NT2/D1 (cell line): ENCODE data around the gene CLCN4.

Source experiments
- DNase-seq: peaks from one replicate; pipeline ENCODE4 v3.0.0-alpha.2; 2011; ENCODE audit warnings: low read depth, low spot score
- H3K27me3 ChIP-seq: 2 replicates; pipeline ENCODE4 v1.6.0; 2011; ENCODE audit warnings: mild to moderate bottlenecking; ENCODE audit not compliant: insufficient read length, insufficient read depth
- H3K36me3 ChIP-seq: 2 replicates; pipeline ENCODE4 v1.6.1; 2011; ENCODE audit warnings: mild to moderate bottlenecking, low read length, mixed read lengths; ENCODE audit not compliant: insufficient read depth, insufficient read length
- H3K4me1 ChIP-seq: 2 replicates; pipeline ENCODE4 v1.5.1; 2011; ENCODE audit not compliant: insufficient read depth, insufficient read length
- H3K4me3 ChIP-seq: 2 replicates; pipeline ENCODE4 v1.5.1; 2011; ENCODE audit warnings: low read depth; ENCODE audit not compliant: insufficient read length
- H3K9ac ChIP-seq: 2 replicates; pipeline ENCODE4 v1.6.0; 2011; ENCODE audit warnings: low read depth; ENCODE audit not compliant: insufficient read length
- H3K9me3 ChIP-seq: 2 replicates; pipeline ENCODE4 v1.5.1; 2011; ENCODE audit warnings: mild to moderate bottlenecking, low read length; ENCODE audit not compliant: insufficient read depth
- SUZ12 ChIP-seq: IDR thresholded peaks from 2 replicates; pipeline ENCODE4 v1.6.1; 2011; ENCODE audit not compliant: insufficient read length, insufficient read depth; ENCODE audit errors: extremely low read depth
- YY1 ChIP-seq: IDR thresholded peaks from 2 replicates; pipeline ENCODE4 v1.6.1; 2011; ENCODE audit not compliant: insufficient read length, insufficient read depth
- ZNF274 ChIP-seq: IDR thresholded peaks from 2 replicates; pipeline ENCODE4 v1.6.1; 2011; ENCODE audit warnings: mild to moderate bottlenecking, low read depth, low read length

CLCN4 gene

DNA sequence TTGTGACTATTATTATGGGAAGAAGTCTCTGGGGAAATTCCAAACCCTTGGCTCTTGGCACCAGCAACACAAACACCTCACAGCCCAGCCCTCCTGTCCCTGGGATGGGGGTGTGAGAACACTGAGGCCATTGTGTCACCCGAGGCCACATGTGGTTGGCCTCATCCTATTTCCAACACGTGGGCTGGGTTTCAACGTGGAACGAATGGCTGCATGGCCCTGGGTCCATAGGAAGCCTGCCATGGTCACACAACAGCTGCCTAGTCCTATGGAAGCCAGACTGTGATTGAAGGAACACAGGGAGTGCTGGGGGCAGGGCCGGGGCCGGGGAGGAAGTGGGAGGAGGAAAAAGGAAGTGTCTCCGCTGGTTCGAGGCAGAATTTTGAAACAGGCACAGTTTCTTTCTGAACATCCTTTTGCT is 10.0 kb downstream of the CLCN4 start:
- Histone ChIP-seq H3K36me3 (no peaks in the 10 kb centered on the region), H3K27me3 (no peaks in the 10 kb centered on the region), H3K9me3 (no peaks in the 10 kb centered on the region), H3K4me3 (no peak overlapping the region), H3K9ac (no peak overlapping the region), H3K4me1 (peaks cover 4% of the 10 kb centered on the region)
- TF ChIP-seq ZNF274 (no peak), YY1 (no peak), SUZ12 (no peak)
- DNase-seq, result no peak

DNA sequence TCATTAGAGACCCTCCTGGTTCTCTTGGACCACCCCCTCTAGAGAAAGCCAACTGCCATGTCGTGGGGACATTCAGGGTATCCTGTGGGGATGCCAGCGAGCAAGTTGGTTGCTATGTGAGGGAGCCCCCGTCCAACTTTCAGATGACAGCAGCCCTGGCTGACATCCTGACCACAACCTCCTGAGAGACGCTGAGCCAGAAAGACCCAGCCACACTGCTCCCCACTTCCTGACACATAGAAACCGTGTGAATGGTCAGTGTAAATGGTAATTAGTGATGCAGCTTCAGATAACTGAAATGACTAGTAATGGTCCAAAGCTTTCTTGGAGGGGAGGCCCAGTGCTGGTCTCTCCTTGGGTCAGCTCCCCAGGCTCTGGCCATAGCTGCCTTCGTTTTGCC is 10.8 kb downstream of the CLCN4 start:
- Histone ChIP-seq H3K4me1 (peaks cover 4% of the 10 kb centered on the region), H3K4me3 (no peak overlapping the region), H3K9ac (no peak overlapping the region), H3K27me3 (no peaks in the 10 kb centered on the region), H3K9me3 (no peaks in the 10 kb centered on the region), H3K36me3 (no peaks in the 10 kb centered on the region)
- TF ChIP-seq ZNF274, result no peak
- no peak for TF ChIP-seq YY1
- no peak for TF ChIP-seq SUZ12
- no peak for DNase-seq

DNA sequence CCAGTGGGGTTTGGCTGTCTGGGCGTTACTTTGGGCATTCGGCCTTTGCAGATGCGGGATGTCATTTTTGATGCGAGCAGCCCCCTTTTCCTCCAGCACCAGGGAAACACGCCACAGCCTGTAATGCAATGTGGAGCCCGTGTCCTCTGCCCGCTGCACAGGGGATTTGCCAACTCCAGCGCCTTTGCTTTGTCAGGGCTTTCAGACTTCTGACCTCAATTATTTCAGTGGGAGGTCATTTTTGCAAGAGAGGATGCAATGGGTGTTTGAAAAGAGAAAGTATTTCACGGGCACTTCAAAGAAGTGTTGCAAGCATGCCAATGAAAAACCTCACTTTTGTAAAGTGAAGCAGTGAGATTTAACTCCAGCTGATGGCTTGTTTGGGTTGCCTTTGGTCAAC is 11.5 kb downstream of the CLCN4 start:
- no peak for TF ChIP-seq ZNF274
- TF ChIP-seq SUZ12, result no peak
- Histone ChIP-seq H3K4me1 (peaks cover 4% of the 10 kb centered on the region), H3K27me3 (no peaks in the 10 kb centered on the region), H3K9ac (no peak overlapping the region), H3K4me3 (no peak overlapping the region), H3K9me3 (no peaks in the 10 kb centered on the region), H3K36me3 (no peaks in the 10 kb centered on the region)
- DNase-seq, result no peak

DNA sequence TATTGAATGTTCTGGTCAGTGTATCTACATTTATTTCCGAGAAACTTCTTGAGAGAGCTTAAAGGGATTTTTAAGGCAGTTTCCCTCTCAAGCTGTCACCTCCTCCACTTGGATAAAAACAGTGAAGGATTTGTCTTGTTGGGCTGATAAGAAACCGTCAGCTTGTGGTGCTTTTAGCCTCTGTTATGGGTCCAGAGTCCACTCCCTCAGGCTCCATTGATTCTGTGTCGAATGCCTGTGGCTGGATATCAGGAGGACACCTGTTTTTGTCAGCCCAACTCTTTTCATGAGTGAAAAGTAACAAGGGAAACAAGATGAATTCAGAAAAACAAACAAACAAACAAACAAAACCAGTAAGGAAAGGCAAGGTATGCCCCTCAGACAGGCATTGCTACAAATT is 12.4 kb downstream of the CLCN4 start:
- Histone ChIP-seq H3K27me3 (no peaks in the 10 kb centered on the region), H3K4me1 (peaks cover 4% of the 10 kb centered on the region), H3K4me3 (no peak overlapping the region), H3K9ac (no peak overlapping the region), H3K36me3 (no peaks in the 10 kb centered on the region), H3K9me3 (no peaks in the 10 kb centered on the region)
- no peak for DNase-seq
- TF ChIP-seq SUZ12, result no peak
- TF ChIP-seq YY1, result no peak
- TF ChIP-seq ZNF274, result no peak

DNA sequence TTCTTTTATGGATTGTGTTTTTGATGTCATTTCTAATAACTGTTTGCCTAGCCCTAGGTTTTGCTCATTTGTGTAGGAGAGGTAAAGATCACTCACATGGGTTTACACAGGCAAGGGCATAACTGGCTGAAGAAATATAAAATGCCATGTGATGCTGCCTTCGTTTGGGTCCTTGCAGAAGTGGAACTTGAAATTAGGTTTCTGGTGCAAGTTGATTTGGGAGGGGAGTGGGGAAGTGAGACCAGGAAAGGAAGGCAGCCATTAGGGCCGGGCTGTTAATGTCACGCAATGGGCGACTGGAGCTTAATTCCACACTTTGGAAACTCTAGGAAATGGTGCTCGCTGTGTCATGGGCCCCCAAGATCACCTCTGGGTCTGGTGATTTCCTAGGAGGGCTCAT is 14.5 kb downstream of the CLCN4 start:
- TF ChIP-seq YY1, result no peak
- no peak for TF ChIP-seq SUZ12
- no peak for TF ChIP-seq ZNF274
- H3K27me3 ChIP-seq, result no peaks in the 10 kb centered on the region
- DNase-seq, result no peak
- H3K9me3 ChIP-seq, result no peaks in the 10 kb centered on the region
- H3K4me1 ChIP-seq, result peaks cover 3% of the 10 kb centered on the region
- no peaks in the 10 kb centered on the region for H3K36me3 ChIP-seq
- H3K9ac ChIP-seq, result no peak overlapping the region
- no peak overlapping the region for H3K4me3 ChIP-seq

DNA sequence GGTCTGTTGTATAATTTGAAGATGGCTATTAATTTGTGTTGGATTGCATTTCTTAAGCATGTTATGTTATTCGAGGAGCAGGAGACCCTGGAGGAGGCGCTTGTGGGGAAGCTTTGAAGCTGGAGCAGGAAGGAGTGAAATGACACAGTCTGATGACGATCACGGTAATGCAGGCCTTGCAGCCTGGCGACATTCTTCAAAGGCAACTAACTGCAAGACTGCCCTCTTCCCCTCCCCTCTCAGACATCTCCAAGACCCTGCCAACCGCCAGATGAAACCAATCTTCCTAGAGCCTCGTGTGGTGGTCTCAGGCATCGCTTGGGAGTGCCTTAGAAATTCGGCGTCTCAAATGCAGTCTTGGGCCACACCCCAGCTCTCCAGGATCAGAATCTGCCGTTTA is 16.1 kb downstream of the CLCN4 start:
- Histone ChIP-seq H3K36me3 (no peaks in the 10 kb centered on the region), H3K4me1 (no peaks in the 10 kb centered on the region), H3K27me3 (no peaks in the 10 kb centered on the region), H3K4me3 (peak overlapping the region; percentile 5), H3K9me3 (no peaks in the 10 kb centered on the region), H3K9ac (peak overlapping the region; percentile 62)
- no peak for TF ChIP-seq SUZ12
- no peak for TF ChIP-seq ZNF274
- no peak for TF ChIP-seq YY1
- DNase-seq, result no peak

DNA sequence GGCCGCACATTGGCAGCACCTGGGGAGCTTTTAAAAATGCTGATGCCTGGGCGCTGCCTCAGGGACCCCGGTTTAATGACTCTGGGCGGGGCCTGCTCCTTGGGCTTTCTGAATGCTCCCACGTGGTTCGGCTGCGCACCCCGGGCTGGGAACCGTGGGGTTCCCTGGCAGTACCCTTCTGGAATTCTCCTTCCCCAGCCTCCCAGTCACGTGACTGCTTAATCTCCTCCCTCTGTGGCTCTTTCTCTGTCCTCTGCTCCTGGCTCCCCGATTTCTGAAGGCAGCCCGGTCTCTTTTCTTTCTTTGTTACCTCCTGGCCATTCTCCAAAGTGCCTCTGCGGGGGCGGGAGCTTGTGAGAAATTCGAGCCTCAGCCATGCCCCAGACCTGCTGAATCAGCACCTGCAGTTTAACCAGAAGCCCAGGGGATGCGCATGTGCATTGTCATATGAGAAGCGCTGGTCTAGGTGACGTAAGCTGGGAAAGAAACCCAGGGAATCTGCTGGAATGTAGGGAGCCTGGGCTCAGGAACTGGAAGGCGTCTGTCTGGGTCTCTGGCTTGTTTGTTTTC is 16.6 kb downstream of the CLCN4 start:
- H3K9ac ChIP-seq, result peak overlapping the region; percentile 62
- TF ChIP-seq YY1 (no peak), ZNF274 (no peak), SUZ12 (no peak)
- DNase-seq, result peak; percentile 87

DNA sequence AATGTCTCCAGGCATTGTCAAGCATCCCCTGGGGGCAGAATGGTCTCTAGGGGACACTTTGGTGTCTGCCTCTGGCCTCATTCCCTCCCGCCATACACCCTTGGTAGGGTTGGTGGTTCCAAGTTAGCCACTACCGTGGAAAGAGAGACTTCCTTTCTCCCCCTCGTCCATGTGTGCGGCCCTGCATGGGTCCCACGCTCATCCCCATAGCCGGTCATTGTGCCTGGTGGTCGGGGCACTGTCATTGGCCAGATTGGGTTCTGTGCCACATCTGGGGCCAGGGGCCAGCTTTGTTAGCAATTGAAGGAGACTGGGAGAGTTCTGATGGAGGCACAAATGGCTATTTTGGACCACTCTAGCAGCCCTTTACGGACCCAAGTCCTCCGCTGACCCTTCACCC is 17.3 kb downstream of the CLCN4 start:
- DNase-seq, result no peak
- Histone ChIP-seq H3K4me3 (no peak overlapping the region), H3K27me3 (no peaks in the 10 kb centered on the region), H3K4me1 (no peaks in the 10 kb centered on the region), H3K9ac (no peak overlapping the region), H3K36me3 (no peaks in the 10 kb centered on the region), H3K9me3 (no peaks in the 10 kb centered on the region)
- no peak for TF ChIP-seq ZNF274
- TF ChIP-seq SUZ12, result no peak
- TF ChIP-seq YY1, result no peak

More for the DNA sequence above, 16.6 kb downstream of the CLCN4 start:
- Histone ChIP-seq H3K9me3 (no peaks in the 10 kb centered on the region), H3K4me3 (peak overlapping the region; percentile 5), H3K4me1 (no peaks in the 10 kb centered on the region), H3K27me3 (no peaks in the 10 kb centered on the region), H3K36me3 (no peaks in the 10 kb centered on the region)
